Islet of Langerhans (tissue), 1 donor: ENCODE data around the gene VCP.
A peak's percentile ranks its signal among the peaks of the same experiment; 100 is the strongest.

ENCODE experiments used
- FAIRE-seq: peaks from one replicate; lab custom pipeline; 2011; peaks lifted over from hg19 to GRCh38; lab: Jason Lieb, UNC

The VCP gene

DNA sequence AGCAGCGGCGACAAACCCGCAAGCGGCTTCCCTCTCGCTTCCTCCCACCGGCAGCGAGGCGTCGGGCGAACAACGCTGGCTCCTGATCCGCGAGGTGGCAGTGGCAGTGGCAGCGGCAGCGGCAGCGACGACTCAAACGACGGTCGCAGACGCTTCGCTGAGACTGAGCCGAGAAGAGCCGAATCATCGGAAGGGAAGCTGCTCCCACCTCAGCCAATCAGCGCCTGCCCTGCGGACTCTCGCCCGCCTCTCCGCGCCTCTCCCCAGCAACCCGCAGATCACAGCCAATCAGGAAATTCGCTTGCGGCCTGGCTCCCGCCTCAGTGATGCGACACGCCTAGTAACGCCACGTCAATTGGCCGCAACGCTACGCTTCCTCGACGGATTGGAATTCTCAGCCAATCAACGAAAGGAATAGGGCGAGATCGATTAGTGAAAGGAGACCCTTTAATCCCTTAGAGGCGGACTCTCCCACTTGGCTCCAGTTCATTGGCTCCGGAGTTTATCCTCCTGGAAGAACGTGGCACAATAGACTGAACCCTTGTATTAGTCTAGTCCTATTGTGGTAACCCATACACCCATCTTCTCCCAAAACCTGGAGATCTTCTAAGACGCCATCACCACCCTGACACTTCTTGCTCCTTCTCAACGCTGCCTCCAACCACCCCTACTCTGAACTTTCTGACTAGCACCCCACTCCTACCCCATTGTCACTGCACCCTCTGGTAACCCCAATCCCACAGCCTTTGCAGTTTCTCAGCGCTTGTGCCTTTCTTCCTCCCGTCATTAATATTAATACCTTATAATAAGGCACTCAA is at the start of gene VCP:
VCP (minus strand) TSS at position 165 of the 818 bp plus-strand sequence. CDS start 272 bp downstream, outside the sequence.
- peak; percentile 98 for FAIRE-seq

- no peak for FAIRE-seq
These were observed 44.6 kb upstream of the VCP start for GRCh38 chr9:35116898-35117551.

DNA sequence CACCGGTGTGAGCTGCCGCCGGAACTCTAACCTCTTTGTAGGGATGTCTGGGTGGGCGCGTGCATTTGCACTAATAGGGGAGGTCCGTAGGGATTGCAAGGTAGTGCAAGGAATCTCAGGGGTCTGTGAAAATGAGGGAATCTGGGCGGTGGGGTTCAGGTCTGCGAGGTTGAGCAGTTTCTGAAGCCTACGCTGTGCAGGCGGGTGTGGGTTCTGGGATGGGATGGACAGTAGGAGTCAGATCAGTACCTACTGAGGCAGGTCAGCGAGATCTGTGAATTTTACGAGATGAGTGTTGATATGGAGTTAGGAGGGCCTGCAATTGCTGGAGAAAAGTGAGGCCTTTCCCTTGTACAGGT is 44.1 kb upstream of the VCP start:
- no peak for FAIRE-seq

DNA sequence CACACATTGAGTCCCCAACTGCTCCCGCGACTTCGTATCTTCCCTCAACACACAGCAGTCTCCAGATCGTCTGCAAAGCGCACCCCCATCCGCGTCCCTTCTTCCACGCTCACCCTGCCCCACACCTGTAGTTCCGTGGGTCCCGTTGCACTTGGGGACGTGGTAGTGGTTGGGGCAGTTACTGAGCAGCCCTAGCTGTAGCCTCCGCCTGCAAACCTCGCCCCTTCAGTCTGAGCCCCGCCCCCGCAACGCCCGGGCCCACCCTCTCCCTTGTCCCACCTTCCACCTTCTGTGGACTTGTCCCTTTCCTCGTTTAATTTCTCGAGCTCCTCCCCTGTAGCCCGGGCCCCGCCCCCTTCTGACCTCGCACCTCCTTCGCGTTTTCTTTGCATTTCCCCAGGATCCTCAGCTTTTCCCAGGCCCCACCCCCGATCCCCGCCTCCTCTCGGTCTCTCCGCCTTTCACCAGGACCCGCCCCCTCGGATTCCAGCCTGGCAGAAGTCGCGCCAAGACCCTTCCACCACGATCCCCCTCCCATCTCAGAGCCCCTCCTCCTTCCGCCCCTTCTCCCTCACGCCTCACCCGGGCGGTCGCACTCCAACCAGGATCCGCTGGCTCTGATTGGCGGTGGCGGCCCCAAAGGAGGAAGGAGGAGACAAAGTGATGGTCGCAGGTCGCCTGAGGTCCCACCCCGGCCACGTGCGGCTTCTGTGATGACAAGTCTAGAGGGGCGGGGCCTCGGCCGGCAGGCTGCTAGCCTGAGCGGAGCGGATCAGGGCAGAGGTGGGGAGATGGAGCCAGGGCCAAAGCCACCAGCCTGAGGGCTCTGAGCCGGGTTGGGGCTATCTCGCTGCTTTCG is 43.5 kb upstream of the VCP start, which contains the start of gene ATOSB:
ATOSB (minus strand) TSS at position 183 of the 859 bp plus-strand sequence. CDS start 7,588 bp downstream, outside the sequence.
- no peak for FAIRE-seq

- no peak for FAIRE-seq
These were observed 42.6 kb upstream of the VCP start for GRCh38 chr9:35114840-35115628.

DNA sequence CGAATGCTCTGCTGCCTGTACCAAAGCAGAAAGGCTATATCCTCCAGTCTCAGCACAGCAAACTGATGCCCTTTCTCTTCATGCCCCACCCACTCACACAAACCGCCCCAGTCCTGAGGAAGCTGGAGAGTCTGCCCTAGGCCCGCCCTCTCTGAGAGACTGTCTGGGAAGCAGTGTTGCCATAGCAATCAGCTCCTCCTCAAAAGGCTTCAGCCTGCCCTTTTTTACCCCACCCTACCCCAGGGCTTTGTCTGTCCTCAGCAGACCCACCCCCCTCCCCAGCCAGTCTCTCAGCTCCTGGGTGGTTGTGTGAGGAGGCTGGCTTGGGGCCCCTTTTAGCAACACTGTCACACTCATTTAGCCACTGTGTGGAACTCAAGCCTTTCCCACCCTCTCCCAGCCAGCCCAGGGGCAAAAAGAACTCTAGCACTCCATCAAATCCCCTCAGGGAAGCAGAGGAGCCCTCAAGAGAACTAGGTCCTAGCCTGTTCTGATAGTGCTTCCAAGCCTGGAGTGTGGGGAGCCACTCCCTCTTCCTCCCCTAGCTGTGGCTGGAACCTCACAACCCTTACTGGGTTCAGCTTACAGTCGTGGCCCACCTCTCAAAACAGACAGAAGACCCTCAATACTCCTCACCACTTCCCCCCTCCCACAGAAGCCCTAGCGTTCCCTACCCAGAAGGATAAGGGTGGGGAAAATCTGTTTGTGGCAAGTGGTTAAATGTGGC is 41.9 kb upstream of the VCP start:
- no peak for FAIRE-seq

DNA sequence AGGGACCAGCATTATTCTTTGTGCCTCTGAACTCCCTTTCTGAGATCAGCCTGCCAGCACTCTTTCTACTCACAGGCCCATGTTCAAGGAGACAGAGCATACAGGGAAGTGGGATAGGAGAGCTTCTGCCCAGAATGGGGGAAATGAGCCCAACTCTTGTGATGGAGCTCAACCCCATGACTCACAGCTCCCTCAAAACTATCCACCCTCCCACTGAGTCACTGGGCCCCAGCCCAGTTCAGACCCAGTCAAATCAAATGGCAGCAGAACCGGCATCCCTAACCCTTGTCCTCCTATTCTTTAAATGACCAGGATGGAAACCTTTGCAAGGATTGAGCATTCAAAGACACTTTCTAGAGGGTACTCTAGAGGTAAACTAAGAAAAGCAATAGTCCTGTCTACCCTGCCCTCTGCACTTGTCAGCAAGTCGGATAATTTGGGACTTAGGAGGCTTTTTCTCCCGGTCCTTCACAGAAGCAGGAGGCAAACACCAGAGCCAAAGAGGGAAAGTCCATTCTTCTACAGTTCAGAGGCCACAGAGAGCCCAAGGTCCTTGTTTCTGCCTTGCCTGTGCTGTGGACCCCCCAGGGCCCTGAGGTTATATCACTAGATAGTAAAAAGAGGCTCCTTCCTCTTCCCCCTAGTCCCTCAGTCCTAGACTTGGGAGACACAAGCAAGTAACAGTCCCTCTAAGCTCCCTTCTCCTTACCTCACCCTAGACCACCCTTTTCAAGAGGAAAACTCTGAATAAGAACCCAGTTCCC is 40.0 kb upstream of the VCP start:
- FAIRE-seq = no peak

DNA sequence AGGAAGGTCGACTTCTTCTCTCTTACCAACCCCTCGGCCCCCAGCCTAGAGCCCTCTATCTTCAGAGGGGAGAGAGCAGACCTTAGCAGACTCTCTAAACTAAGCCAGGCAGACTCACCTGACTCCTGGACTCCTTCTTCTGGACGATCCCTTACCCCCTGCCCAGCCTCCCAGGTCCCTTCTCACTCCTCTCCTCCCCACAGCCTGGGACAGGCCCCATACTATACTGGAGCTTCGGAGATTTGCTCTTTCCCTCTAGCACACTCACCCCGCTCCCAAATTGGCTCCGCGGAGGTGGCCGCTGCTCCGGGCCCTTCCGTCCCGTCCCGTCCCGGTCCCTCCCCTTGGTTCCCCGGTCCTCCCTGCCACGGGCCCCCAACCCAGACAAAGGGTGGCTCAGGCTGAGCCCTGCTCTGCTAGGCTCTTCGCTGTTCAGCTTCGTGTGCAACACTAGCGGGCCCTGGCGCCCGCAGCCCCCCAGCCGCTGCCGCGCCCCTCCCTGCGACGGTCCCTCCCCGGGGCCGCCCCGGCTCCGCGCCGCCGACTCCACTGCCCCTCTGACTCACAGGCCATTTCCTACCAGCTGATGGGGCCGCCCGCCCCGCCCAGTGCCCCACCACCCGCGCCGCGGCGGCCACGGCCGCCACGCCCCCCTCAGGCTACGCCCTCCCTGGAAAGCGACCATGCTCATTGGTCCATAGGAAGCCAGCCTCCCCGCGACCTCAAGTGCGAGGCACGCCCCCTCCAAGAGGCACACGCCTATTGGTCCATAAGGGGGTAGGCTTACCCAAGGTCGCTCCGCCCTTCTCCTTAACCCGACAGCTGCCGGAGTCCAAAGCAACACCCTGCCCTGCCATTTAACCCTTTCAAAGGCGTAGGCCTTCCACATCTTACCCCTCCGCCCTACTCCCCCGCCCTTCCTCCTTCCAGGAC is 38.8 kb upstream of the VCP start:
- FAIRE-seq = peak; percentile 27

- no peak for FAIRE-seq
These were observed 37.9 kb upstream of the VCP start for GRCh38 chr9:35110327-35110761.

DNA sequence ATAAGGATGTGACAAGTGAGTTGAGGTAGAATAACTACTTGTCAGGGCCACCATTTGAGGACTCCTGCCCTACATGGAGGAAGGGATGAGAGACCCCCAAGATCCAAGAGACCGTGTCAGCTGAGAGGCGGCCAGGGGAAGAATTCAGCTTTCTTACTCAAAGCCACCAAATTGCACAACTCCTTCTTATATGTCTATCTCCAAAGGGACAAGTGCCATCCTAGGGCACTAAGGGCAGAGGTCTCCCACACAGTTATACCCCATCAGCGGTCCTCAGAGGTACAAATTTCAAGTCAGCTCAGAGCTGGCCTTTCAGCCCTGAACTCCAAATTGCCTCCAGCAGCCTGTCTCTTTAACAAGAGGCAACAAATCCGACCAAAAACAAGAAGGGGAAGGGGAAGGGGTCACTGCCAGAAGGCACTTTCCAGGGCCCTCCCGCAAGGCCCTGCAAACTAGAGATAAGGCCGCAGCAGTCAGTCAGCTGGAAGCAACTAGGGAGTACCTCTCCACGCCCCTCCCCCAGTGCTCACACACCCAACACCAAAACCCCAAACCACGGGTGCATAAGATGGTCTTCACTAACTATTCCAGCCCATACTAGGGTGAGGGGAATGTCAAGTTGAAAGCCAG is 36.6 kb upstream of the VCP start:
- no peak for FAIRE-seq

DNA sequence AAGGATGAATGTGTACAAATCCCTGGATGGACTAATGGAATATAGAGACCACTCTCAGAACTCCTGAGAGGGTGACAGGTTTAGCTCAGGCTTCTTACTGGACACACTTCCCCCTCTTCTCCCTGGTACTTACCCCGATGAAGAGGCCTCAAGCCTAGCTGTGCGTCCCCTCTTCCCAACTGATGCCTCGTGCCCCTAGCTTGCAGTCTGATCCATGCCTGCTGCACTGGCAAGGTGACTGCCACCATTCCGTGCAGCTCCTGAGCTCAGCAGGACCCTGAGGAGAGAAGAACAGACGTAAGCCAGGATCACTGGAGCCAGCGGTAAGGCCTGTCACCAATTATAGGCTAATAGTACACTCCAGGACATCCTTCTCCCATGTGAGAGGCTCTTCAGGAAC is 36.0 kb upstream of the VCP start:
- FAIRE-seq = no peak

GRCh38 chr9:35107297-35108290 is 35.2 kb upstream of the VCP start:
- no peak for FAIRE-seq

DNA sequence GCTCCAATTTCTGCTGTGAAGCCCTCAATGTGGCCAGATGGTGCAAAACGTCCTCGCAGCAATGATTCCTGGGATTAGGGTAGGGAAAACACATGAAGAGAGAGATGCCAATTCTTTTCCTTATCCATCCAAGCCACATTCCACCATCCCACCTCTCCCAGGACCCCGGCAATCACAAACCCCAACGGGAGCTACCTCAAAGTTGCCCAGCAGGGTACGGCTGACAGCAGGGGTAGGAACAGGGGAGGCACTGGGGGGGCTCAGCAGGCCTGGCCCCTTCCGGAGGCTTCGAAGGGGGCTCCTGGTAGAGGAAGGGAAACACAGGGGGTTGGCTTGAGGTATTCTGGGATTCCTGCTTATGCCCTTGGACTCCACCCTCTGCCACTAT is 33.9 kb upstream of the VCP start:
- FAIRE-seq = no peak

DNA sequence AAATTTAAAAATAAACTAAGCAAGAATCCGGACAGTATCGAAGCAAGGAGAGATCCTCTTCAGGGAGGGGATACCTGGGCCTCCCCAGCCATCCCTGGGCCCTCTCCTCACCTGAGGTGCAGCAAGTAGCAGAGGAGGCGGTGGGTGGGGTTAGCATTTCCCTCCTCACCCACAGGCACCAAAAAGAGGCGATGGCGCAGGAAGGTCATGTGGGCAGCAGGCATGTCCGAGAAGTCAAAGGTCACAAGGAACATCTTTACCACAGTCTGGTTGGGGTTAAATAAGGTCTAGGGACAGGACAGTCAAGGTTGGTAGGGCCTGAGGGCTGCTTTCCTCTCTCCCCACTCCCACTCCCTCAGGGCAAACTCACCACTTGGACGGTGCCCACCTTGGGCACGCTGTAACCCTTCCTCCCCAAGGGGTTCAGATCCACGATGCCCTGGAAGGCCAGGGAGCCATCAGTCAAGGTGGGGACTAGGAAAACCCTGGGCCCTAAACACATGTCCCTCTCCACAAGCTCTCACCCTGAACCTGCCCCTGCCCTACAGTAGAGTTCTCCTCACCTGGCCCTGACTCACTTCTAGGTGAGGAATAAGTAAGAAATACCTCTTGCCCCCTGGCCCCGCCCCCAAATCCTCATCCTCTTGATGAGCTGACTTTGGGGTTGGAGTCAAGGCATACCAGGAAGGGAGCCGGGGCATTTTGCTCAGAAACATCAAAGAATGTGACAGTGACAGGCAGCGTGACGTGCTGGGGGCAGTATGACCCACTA is 33.3 kb upstream of the VCP start:
- no peak for FAIRE-seq

DNA sequence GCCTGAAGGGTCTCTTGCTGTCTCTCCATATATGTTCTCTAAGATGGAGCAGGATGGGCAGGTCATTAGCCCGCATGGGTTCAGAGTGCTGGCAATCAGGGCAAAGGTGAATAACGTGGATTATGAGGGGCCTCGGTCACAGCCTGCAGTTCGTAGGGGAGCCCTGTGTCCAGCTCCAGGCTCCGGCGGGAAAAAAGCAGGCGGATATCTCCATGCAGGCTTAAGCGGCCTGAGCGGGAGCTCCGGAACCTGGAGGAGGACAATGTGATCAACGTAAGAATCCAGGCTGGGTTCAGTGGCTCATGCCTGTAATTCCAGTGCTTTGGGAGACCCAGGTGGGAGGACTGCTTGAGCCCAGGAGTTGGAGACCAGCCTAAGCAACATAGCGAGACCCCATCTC is 32.7 kb upstream of the VCP start:
- FAIRE-seq = no peak

DNA sequence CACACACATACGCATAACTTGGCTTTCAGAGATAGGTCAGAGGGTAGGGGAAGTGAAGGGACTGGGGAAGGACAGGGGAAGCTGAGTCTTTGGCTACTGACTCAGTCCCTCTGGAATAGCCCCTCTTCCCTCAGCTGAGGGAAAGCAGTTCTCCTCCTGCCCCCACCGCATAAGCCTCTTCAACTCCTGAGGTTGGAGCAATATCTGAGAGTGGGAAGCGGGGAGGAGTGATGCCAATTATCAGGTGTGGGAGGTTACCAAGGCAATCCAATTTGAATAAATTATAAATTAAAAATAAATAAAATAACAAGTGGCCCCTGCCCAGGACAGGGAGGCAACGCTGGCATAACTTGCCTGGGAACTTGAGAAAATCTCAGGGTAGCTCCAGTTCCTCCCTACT is 32.2 kb upstream of the VCP start:
- FAIRE-seq = no peak

DNA sequence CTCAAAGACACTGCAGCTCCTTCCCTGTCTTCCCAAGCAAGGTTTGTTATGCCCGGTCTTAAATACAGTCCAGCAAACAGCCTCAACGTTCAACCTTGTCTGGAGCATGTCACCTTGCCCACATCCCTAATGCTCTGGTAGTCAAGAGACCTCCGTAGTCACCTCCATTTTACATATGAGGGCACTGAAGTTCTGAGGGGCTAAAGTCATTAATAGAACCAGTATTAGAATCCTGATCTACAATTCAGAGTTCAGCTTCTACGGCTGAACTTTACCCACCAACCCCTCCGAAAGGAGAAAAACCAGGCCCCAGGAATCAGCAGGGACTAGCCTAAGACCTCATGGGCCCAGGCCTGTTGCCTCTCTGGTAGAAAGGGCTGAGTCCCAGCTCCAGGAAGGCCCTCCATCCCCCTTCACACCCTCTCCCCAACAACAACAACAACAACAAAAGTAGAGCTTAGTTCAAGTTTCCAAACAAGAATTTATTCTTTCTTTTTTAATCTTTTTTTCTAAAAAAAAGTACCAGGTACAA is 31.3 kb upstream of the VCP start:
- no peak for FAIRE-seq
